ENCODE data around the gene GLMP. TPM values are rescaled to one million over a fixed set of nuclear protein-coding genes. Genes with fewer than 3 reads are reported as not detected.

Gene GLMP
- polyA plus RNA-seq, 2 of the 4 experiments (the other 2 are of a cell fraction) = 12.4 to 32.5 TPM

GRCh38 chr1:156257711-156258110, 37.8 kb downstream of the GLMP start:
- TF ChIP-seq CEBPB (IDR thresholded peaks at IDR 0.05) = no peak
- no peak for TF ChIP-seq NFE2L2 (conservative IDR thresholded peaks at IDR 0.05; ENCODE audit: low read length)
- TF ChIP-seq EHF (CRISPR knock-in tag; IDR thresholded peaks at IDR 0.05) = no peak
- TF ChIP-seq BCL3 (IDR thresholded peaks at IDR 0.05) = no peak
- TF ChIP-seq RFX5 (IDR thresholded peaks at IDR 0.05) = no peak
- no peak for TF ChIP-seq CBX2 (IDR thresholded peaks at IDR 0.05; ENCODE audit: borderline replicate concordance, low read depth)
- no peak for TF ChIP-seq MAX (IDR thresholded peaks at IDR 0.05)
- TF ChIP-seq POLR2A (IDR thresholded peaks at IDR 0.05; ENCODE audit: low read length) = no peak
- TF ChIP-seq RCOR1 (IDR thresholded peaks at IDR 0.05; ENCODE audit: low read depth, low read length) = no peak
- TF ChIP-seq ZC3H11A (IDR thresholded peaks at IDR 0.05) = no peak
- TF ChIP-seq EP300 (IDR thresholded peaks at IDR 0.05) = no peak
- TF ChIP-seq NPAS2 (CRISPR knock-in tag; IDR thresholded peaks at IDR 0.05; ENCODE audit: borderline replicate concordance) = no peak
- no peak for TF ChIP-seq BHLHE40 (IDR thresholded peaks at IDR 0.05; ENCODE audit: low read depth, low read length)
- TF ChIP-seq CHD2 (IDR thresholded peaks at IDR 0.05; ENCODE audit: low read length, partially characterized antibody) = no peak
- TF ChIP-seq, protein P1, sequence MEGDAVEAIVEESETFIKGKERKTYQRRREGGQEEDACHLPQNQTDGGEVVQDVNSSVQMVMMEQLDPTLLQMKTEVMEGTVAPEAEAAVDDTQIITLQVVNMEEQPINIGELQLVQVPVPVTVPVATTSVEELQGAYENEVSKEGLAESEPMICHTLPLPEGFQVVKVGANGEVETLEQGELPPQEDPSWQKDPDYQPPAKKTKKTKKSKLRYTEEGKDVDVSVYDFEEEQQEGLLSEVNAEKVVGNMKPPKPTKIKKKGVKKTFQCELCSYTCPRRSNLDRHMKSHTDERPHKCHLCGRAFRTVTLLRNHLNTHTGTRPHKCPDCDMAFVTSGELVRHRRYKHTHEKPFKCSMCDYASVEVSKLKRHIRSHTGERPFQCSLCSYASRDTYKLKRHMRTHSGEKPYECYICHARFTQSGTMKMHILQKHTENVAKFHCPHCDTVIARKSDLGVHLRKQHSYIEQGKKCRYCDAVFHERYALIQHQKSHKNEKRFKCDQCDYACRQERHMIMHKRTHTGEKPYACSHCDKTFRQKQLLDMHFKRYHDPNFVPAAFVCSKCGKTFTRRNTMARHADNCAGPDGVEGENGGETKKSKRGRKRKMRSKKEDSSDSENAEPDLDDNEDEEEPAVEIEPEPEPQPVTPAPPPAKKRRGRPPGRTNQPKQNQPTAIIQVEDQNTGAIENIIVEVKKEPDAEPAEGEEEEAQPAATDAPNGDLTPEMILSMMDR (IDR thresholded peaks at IDR 0.05) = no peak
- POLR2A ChIA-PET = no interaction called here
- ATAC-seq (no peak), FAIRE-seq (no peak), DNase-seq (ENCODE audit: low read depth in 1 of 2, low spot score in 1 of 2) (no peak)
- no peaks in the 10 kb centered on the region for H3K9me3 ChIP-seq
- 70% methylated on average over 2 of the region's 2 CpGs for WGBS (ENCODE audit: missing lambda C conversion rate)
- CTCF ChIA-PET = interaction anchor here (2.4 kb wide), 1 partner anchor 33 kb away, joined by 6 read pairs; no protein-coding TSS in a partner anchor
- H3K4me1 ChIP-seq = peaks cover 5% of the 10 kb centered on the region
- no peak overlapping the region for H3K4me2 ChIP-seq
- no peak overlapping the region for H3K4me3 ChIP-seq
- H3K27ac ChIP-seq = no peak overlapping the region

DNA sequence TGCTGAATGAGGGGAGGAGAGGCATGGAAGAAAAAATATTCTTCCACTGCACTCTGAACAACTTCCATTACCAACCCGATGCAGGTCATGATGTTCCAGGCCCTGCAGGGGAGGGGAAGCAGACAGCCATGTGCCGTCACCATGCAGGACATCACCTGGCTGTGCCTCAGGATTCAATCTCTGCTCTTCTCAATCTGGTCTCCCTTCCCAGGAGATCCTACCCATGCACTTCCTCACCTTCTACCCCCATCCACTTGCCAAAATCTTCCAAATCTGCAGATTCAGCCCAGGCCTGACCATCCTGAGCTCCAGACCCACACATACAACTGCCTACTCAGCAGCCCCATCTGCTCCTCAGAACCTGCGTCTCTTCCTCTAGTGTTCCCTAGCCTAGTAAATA, 41.8 kb downstream of the GLMP start:
- POLR2A ChIA-PET = no interaction called here
- Histone ChIP-seq H3K27ac (no peak overlapping the region), H3K9me3 (no peaks in the 10 kb centered on the region), H3K4me2 (no peak overlapping the region), H3K4me3 (no peak overlapping the region), H3K4me1 (no peaks in the 10 kb centered on the region)
- 98% methylated on average over 3 of the region's 3 CpGs for WGBS (ENCODE audit: missing lambda C conversion rate)
- no peak for ATAC-seq
- CTCF ChIA-PET = interaction anchor here (0.6 to 2.6 kb wide), 5 partner anchors 12 to 28 kb away, joined by 3 to 7 read pairs (median 4); partner anchors contain the start of gene BGLAP
- TF ChIP-seq NFE2L2 (conservative IDR thresholded peaks at IDR 0.05; ENCODE audit: low read length) (no peak), CEBPB (IDR thresholded peaks at IDR 0.05) (no peak), HOXB13 (CRISPR knock-in tag; IDR thresholded peaks at IDR 0.05; ENCODE audit: low read depth) (no peak), PHF8 (IDR thresholded peaks at IDR 0.05; ENCODE audit: borderline replicate concordance, low read depth) (no peak)
- no peak for FAIRE-seq
- DNase-seq (ENCODE audit: low read depth in 1 of 2, low spot score in 1 of 2) = no peak

GRCh38 chr1:156251527-156251926, 44.0 kb downstream of the GLMP start:
- POLR2A ChIA-PET = interaction anchor here (0.5 to 1.3 kb wide), 2 partner anchors 38 to 83 kb away, joined by 3 to 5 read pairs; partner anchors contain the start of gene PMF1
- no peak for FAIRE-seq
- Histone ChIP-seq H3K9me3 (no peaks in the 10 kb centered on the region), H3K4me2 (no peak overlapping the region), H3K4me3 (no peak overlapping the region), H3K4me1 (peaks cover 12% of the 10 kb centered on the region), H3K27ac (no peak overlapping the region)
- CTCF ChIA-PET = interaction anchor here (0.7 to 3.6 kb wide), 14 partner anchors 9 to 194 kb away, joined by 3 to 12 read pairs (median 5); partner anchors contain the start of gene BGLAP
- 70% methylated on average over 3 of the region's 3 CpGs for WGBS (ENCODE audit: missing lambda C conversion rate)
- no peak for ATAC-seq
- no peak for DNase-seq (ENCODE audit: low read depth in 1 of 2, low spot score in 1 of 2)
- TF ChIP-seq NPAS2 (CRISPR knock-in tag; IDR thresholded peaks at IDR 0.05; ENCODE audit: borderline replicate concordance) (no peak), RARB (CRISPR knock-in tag; IDR thresholded peaks at IDR 0.05) (no peak), JUNB (IDR thresholded peaks at IDR 0.05) (no peak), KDM5A (IDR thresholded peaks at IDR 0.05) (no peak), CBX8 (IDR thresholded peaks at IDR 0.05) (no peak), ESRRA (IDR thresholded peaks at IDR 0.05; ENCODE audit: borderline replicate concordance, low read length) (no peak), ZNF302 (CRISPR knock-in tag; IDR thresholded peaks at IDR 0.05) (no peak)
